Psoas muscle (tissue), 8 donors: ENCODE data around the gene ABHD17A. TPM values are rescaled to one million over a fixed set of nuclear protein-coding genes. Genes with fewer than 3 reads are reported as not detected.
"Not testable (repeated sequence)": the region's sequence is repeated elsewhere in the genome, so short reads cannot be mapped to it uniquely, and the experiment has no call there.

Experiments
- ATAC-seq, 4 donors: fragments of 200-7000 bp; cut with Tn5 transposase; one replicate each; pipeline ENCODE4 v1.9.1; 2020; ENCODE audit warnings: moderate library complexity in 3 of 4, mild to moderate bottlenecking in 2 of 4
- DNase-seq, 2 donors: peaks; one replicate each; pipeline ENCODE4 v3.0.0-alpha.2; 2020
- H3K27ac ChIP-seq: fragments of 200-600 bp; one replicate; pipeline ENCODE4 v1.8.0; 2022
- H3K27me3 ChIP-seq, 3 donors: fragments of 200-600 bp in 1 of 3; one replicate each; pipeline versions ENCODE4 v1.6.1 to v1.8.0; 2013 to 2022; ENCODE audit warnings: low read length in 2 of 3, mild to moderate bottlenecking in 2 of 3, moderate library complexity in 1 of 3; ENCODE audit not compliant: insufficient read depth in 3 of 3
- H3K36me3 ChIP-seq, 2 donors: fragments of 200-600 bp in 1 of 2; one replicate each; pipeline versions ENCODE4 v1.6.1 to v1.8.0; 2013 to 2022; ENCODE audit warnings: low read depth in 1 of 2, mild to moderate bottlenecking in 1 of 2, moderate library complexity in 1 of 2; ENCODE audit not compliant: insufficient read depth in 1 of 2
- H3K4me1 ChIP-seq: fragments of 200-600 bp; one replicate; pipeline ENCODE4 v1.8.0; 2022
- H3K4me3 ChIP-seq: fragments of 200-600 bp; one replicate; pipeline ENCODE4 v1.8.0; 2022; ENCODE audit warnings: mild to moderate bottlenecking
- H3K9me3 ChIP-seq: fragments of 200-600 bp; one replicate; pipeline ENCODE4 v1.8.0; 2022
- WGBS, 3 donors: extraction: QIAGEN DNeasy Blood & Tissue Kit; methylation state at CpG; one replicate each; pipeline versions ENCODE4 v1.1.6 to v1.1.7; 2013; 5-methylcytosine and 5-hydroxymethylcytosine counted together
- intact Hi-C, 2 donors: fragments of 100-400 bp; cut with DNase I; formaldehyde crosslinking; loops; one replicate each; pipeline versions ENCODE4 v1.11.0 to v1.14.2; 2022
- polyA plus RNA-seq, 3 donors: library from polyadenylated mRNA; stranded (reverse); fragments of 200-250 nt; gene quantifications; one replicate each; pipeline ENCODE4 v1.2.3, GENCODE V29; 2013
- total RNA-seq, 4 donors: library from RNA; stranded (reverse); fragmentation: NEBNext Ultra II Directional in 2 of 4; extraction: Animal tissue kit (Norgen Biotek cat#: 25700) in 2 of 4; gene quantifications; one replicate each; pipeline versions ENCODE4 v1.2.1 to v1.2.4, GENCODE V29; 2021 to 2023
- TF ChIP-seq, protein P1 (sequence below): fragments of 200-600 bp; IDR thresholded peaks from one replicate; pipeline ENCODE4 v1.8.0; 2022; ENCODE audit warnings: antibody characterized with exemption
- donor health status: healthy with polysubstance abuse.
- donor health status: DM: no; HTN: no; CAD: no; lungs with moderate emphysema.
- donor health status: Bipolar disorder and iron deficiency.
- donor health status: healthy.
- donor health status: DM: yes; HTN: yes; CAD: no.
- donor health status: DM: no; HTN: no; CAD: no.
- donor health status: DM: no; HTN: no; CAD: no.
- donor health status: DM: yes; HTN: yes; CAD: no.

ABHD17A gene
- total and polyA plus RNA-seq, 7 donors, result 35.5 to 58.9 (median 44.8) TPM

- intact Hi-C loops, result no loop called here
- Histone ChIP-seq H3K27me3 (no peaks in the 10 kb centered on the region), H3K9me3 (no peaks in the 10 kb centered on the region), H3K27ac (peak overlapping the region; percentile 84), H3K4me1 (peaks cover 28% of the 10 kb centered on the region), H3K36me3 (peaks cover 0 to 2% of the 10 kb centered on the region in 2 donors), H3K4me3 (peak overlapping the region; percentile 97)
- ATAC-seq (no peak), DNase-seq (no peak)
- TF ChIP-seq, protein P1, sequence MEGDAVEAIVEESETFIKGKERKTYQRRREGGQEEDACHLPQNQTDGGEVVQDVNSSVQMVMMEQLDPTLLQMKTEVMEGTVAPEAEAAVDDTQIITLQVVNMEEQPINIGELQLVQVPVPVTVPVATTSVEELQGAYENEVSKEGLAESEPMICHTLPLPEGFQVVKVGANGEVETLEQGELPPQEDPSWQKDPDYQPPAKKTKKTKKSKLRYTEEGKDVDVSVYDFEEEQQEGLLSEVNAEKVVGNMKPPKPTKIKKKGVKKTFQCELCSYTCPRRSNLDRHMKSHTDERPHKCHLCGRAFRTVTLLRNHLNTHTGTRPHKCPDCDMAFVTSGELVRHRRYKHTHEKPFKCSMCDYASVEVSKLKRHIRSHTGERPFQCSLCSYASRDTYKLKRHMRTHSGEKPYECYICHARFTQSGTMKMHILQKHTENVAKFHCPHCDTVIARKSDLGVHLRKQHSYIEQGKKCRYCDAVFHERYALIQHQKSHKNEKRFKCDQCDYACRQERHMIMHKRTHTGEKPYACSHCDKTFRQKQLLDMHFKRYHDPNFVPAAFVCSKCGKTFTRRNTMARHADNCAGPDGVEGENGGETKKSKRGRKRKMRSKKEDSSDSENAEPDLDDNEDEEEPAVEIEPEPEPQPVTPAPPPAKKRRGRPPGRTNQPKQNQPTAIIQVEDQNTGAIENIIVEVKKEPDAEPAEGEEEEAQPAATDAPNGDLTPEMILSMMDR, result no peak
- WGBS, 3 donors, result 69 to 73% (median 70%) methylated on average over 28 to 31 of the region's 31 CpGs
These were observed 3.1 kb downstream of the ABHD17A start for GRCh38 chr19:1882089-1882785.

DNA sequence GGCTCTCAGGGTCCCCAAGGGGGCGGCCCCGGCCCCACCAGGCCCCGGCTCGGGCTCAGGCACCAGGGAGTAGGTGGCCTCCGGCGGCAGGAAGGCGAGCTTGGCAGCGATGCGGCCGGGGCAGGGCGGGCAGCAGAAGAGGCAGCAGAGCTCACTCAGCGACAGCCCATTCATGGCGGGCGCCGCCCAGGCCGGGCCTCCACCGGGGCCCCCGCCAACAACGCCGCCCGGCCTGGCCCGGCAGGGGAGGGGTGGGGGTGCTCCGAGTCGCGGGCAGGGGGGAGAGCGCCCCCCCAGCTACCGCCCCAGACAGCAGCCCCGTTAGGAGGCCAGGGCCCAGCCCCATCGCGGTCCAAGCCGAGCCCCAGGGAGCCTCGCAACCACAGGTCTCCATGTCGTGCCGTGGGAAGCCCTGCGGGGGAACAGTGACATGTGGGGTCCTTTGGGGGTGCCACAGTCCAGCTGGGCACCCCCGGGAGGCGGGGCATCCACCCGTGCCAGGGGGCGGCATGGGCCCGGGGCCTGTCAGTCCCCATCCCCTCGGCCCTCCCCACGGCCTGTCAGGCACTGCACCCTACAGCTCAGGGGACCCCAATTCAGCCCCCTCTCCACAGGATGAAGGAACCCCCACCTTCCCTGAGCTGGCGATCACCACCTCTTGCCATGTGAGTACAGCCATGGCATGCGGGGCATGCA, 3.8 kb downstream of the ABHD17A start:
- Histone ChIP-seq H3K4me1 (peaks cover 30% of the 10 kb centered on the region), H3K27ac (peak overlapping the region; percentile 84), H3K4me3 (peak overlapping the region; percentile 97)
- intact Hi-C loops, H3K9me3 ChIP-seq, H3K27me3 ChIP-seq, H3K36me3 ChIP-seq, DNase-seq, ATAC-seq: not testable (repeated sequence)
- WGBS, 3 donors, result 57 to 68% (median 62%) methylated on average over 12 to 40 of the region's 44 CpGs

DNA sequence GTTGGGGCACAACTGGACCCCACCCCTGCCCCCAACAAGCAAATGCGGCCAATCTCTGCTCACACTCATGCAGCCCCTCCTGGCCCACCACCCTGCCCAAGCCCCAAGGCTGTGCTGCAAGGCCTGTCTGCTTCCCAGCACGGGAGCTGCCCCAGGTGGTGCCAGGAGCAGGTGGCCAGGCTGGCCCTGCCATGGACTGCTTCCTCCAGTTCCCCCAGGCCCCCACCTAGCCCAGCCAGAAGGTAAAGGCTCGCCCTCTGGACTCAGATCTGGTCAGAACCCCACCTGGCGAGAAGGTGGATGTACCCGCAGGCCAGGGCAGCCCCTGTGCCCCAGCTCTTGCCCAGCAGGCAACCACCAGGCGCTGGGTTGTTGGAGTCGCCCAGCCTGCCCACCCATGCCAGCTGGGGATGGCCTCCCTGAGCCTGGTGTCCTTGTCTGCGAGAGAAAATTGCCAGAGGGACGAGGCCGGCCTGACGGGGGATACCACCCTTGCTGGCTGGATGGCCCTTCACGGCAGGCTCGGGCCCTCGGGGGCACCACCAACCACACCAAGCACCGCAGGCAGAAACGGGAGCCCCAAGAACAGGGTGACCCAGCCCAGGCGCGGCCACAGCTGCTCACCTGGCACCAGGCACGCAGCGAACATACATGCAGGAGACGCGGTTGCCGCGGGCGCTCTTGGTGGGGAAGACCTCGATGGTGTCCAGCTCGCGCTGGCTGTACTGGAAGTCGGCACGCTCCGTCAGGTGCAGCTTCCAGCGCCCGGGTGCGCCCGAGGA, 4.5 kb downstream of the ABHD17A start:
- DNase-seq (no peak), ATAC-seq (no peak)
- WGBS, 3 donors, result 75 to 86% (median 79%) methylated on average over 25 to 32 of the region's 35 CpGs
- peaks cover 34% of the 10 kb centered on the region for H3K4me1 ChIP-seq
- no peaks in the 10 kb centered on the region for H3K9me3 ChIP-seq
- peaks cover 0 to 2% of the 10 kb centered on the region in 2 donors for H3K36me3 ChIP-seq
- peak overlapping the region; percentile 23 for H3K27ac ChIP-seq
- TF ChIP-seq, protein P1, result no peak
- intact Hi-C loops, result no loop called here
- H3K4me3 ChIP-seq, result peak overlapping the region; percentile 97
- H3K27me3 ChIP-seq, result no peaks in the 10 kb centered on the region

- DNase-seq, H3K4me3 ChIP-seq, ATAC-seq, H3K9me3 ChIP-seq, H3K27ac ChIP-seq, H3K36me3 ChIP-seq, H3K27me3 ChIP-seq, intact Hi-C loops: not testable (repeated sequence)
- H3K4me1 ChIP-seq, result peaks cover 35% of the 10 kb centered on the region
- 83 to 84% (median 83%) methylated on average over 13 to 17 of the region's 17 CpGs for WGBS, 3 donors
These were observed 5.3 kb downstream of the ABHD17A start for GRCh38 chr19:1879982-1880381.

DNA sequence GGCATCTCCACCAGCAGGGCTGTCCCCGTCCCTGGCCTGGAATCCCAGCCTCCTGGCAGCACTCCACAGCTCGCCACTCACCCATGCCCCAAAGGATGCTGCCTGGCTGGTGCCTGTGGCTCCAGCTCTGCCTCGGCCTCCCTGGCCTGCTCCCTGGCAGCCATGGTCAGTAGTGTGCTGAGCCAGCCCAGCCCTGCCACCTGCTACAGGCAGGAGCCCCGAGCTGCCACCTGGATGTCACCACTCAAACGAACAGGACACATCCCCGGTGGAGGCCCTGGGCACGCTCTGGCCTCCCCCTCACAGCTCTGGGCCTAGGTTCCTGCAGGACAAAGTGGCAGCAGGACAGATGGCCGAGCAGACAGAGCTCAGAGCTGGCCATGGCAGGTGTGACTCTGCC, 6.7 kb downstream of the ABHD17A start:
- H3K36me3 ChIP-seq, H3K4me3 ChIP-seq, H3K27ac ChIP-seq, DNase-seq, H3K9me3 ChIP-seq, intact Hi-C loops, H3K27me3 ChIP-seq, ATAC-seq: not testable (repeated sequence)
- 38 to 50% (median 43%) methylated on average over 6 to 8 of the region's 8 CpGs for WGBS, 3 donors
- H3K4me1 ChIP-seq, result peaks cover 37% of the 10 kb centered on the region

GRCh38 chr19:1877280-1877660, 8.0 kb downstream of the ABHD17A start:
- H3K27me3 ChIP-seq, intact Hi-C loops, H3K27ac ChIP-seq, ATAC-seq, H3K4me3 ChIP-seq, H3K36me3 ChIP-seq, H3K9me3 ChIP-seq, DNase-seq: not testable (repeated sequence)
- WGBS, 3 donors, result 68 to 78% (median 77%) methylated on average over 30 to 37 of the region's 47 CpGs
- H3K4me1 ChIP-seq, result peaks cover 38% of the 10 kb centered on the region

DNA sequence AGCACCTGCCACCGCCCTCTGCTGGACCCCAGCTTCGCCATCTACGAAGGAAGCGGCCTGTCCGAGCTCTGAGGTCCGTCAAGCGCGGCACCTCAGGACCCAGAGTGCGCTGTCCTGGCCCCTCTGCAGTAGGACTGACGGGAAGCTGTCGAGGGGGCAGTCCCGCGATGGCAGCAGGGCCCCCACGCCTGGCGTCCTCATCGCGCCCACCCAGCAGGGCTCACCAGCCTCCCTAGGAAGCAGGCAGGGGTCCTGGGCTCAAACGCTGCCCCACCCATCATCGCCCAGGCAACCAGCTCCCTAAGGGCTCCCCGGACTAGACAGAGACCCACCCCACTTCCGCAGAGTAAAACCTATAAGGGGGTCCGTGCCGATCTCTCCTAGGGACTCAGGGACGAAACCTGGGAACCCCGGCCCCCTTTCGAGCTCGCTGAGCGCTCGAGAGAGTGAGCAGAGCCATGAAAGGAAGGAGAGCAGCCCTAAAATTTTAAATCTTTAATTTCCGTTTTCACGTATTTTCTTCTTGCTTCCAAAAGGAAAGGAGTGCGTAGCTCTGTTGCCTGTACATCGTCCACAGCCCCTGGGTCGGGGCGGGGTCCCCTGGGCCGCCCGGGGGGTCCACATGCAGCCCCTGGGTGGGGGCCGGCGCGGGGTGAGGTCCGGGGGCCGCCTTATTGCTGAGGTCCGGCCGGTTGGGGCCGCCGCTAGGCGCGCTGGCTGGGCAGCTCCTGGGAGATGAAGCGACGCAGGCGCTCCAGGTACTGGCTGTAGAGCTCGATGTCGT, 8.6 kb downstream of the ABHD17A start:
- intact Hi-C loops, H3K9me3 ChIP-seq, DNase-seq, H3K36me3 ChIP-seq, H3K27me3 ChIP-seq: not testable (repeated sequence)
- H3K4me1 ChIP-seq, result peaks cover 36% of the 10 kb centered on the region
- 32 to 44% (median 40%) methylated on average over 42 to 48 of the region's 53 CpGs for WGBS, 3 donors
- H3K4me3 ChIP-seq, result peak overlapping the region; percentile 97
- ATAC-seq, result peak in 1 of 4 donors; percentile 14
- H3K27ac ChIP-seq, result peak overlapping the region; percentile 100
